Mesenteric fat pad (tissue), 1 donor: Measurements from ENCODE around the gene SATB2. TPM values are rescaled to one million over a fixed set of nuclear protein-coding genes. Genes with fewer than 3 reads are reported as not detected.

Experiments used
- DNase-seq: peaks from one replicate; pipeline ENCODE4 v3.0.0-alpha.2; 2020; ENCODE audit warnings: low spot score
- long read RNA-seq: library from polyadenylated mRNA; unstranded; transcript quantifications from one replicate; pipeline ENCODE4 v2.0.0, GENCODE V29; 2020
- total RNA-seq: library from RNA; stranded (reverse); fragmentation: NEBNext Ultra II Directional; extraction: Animal tissue kit (Norgen Biotek cat#: 25700); gene quantifications from one replicate; pipeline ENCODE4 v1.2.1, GENCODE V29; 2021
- donor health status: DM: yes; HTN: yes; CAD: no.

The SATB2 gene
- 8.3 TPM for total RNA-seq
- long read RNA-seq, partial matches to known transcripts = 0 of 1 reads
- long read RNA-seq, other reads (novel, unspliced or antisense) = 1 of 1 reads

GRCh38 chr2:199457147-199458008, at the start of gene SATB2:
SATB2 (minus strand) TSS chr2:199457939; CDS start chr2:199456037, 1,902 bp downstream.
- no peak for DNase-seq

- DNase-seq = no peak
These were observed 48.1 kb upstream of the SATB2 start for GRCh38 chr2:199505755-199506403.

DNA sequence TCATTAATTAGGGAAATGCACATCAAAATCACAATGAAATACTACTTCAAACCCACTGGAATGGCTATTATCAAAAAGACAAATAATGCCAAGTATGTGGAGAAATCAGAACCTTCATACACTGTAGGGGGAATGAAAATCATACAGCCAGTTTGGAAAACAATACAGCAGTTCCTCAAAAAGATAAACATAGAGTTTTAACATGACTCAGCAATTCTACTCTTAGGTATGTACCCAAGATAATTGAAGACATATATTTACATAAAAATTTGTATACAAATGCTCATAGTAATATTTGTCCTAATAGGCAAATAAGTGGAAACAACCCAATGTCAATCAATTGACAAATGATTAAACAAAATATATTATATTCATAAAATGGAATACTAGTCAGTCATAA, 45.4 kb upstream of the SATB2 start:
- no peak for DNase-seq

DNA sequence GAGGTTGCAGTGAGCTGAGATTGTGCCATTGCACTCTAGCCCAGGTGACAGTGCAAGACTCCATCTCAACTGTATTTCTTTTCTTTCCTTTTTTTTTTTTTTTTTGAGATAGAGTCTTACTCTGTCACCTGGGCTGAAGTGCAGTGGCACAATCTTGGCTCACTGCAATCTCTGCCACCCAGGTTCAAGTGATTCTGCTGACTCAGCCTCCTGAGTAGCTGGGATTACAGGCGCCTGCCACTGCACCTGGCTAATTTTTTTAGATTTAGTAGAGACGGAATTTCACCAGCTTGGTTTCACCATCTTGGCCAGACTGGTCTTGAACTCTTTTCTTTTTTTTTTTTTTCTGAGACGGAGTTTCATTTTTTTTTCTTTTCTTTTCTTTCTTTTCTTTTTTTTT, 41.3 kb upstream of the SATB2 start:
- DNase-seq = no peak

- DNase-seq = no peak
These were observed 37.4 kb upstream of the SATB2 start for GRCh38 chr2:199495147-199495546.

GRCh38 chr2:199490049-199490448, 32.3 kb upstream of the SATB2 start:
- DNase-seq = no peak

DNA sequence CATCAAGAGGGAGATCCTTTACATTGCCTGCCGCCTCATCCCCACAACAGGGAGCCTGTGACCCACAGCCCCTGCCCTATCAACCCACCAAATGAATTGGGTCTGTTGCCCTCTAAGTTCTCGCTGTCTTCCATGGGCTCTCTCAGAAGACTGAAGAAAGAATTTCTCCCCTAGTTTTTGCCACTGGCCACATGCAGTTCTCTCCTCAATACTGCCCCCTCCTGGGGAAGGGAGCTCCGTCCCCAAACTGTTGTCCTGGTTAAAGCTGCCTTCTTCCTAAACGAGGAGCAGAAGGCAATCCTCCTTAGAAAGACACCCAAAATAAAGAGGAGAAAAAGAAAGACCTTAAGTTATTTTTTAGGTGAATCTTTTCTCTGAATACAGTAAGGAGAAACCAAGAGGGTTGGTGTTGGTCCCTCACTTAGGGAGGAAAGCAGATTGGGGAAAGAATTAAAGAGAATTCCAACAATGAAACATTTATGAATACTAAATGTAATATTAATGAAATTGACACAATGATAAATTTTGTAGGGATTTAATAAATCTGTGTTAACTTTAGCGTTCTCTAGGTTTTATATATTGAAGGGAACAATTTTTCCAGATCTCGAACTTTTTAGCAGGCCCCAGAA, 31.1 kb upstream of the SATB2 start:
- DNase-seq = no peak

GRCh38 chr2:199485732-199486335, 28.1 kb upstream of the SATB2 start:
- DNase-seq = no peak

DNA sequence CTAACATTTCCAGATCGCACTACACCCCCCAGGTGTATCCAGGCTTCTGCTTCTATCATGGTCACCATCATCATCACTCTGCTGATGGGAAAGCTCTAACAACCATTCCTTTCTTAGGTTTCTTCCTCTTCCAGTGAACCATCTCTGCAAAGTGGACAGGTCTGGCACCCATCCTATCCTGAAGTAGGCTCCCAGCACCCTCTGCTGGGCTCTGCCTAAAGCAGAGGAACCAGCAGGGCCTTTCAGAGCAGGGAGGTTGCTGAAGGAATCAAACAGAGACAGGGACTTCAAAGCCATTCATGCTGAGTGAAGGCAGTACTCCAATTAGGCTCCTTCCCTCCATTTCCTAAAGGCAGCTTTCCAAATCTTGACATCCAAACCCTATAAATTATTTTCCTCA, 27.2 kb upstream of the SATB2 start:
- DNase-seq = no peak

- DNase-seq = no peak
These were observed 23.2 kb upstream of the SATB2 start for GRCh38 chr2:199480966-199481365.

GRCh38 chr2:199477277-199477834, 19.6 kb upstream of the SATB2 start:
- DNase-seq = no peak

- no peak for DNase-seq
These were observed 13.8 kb upstream of the SATB2 start for GRCh38 chr2:199471443-199472057.

DNA sequence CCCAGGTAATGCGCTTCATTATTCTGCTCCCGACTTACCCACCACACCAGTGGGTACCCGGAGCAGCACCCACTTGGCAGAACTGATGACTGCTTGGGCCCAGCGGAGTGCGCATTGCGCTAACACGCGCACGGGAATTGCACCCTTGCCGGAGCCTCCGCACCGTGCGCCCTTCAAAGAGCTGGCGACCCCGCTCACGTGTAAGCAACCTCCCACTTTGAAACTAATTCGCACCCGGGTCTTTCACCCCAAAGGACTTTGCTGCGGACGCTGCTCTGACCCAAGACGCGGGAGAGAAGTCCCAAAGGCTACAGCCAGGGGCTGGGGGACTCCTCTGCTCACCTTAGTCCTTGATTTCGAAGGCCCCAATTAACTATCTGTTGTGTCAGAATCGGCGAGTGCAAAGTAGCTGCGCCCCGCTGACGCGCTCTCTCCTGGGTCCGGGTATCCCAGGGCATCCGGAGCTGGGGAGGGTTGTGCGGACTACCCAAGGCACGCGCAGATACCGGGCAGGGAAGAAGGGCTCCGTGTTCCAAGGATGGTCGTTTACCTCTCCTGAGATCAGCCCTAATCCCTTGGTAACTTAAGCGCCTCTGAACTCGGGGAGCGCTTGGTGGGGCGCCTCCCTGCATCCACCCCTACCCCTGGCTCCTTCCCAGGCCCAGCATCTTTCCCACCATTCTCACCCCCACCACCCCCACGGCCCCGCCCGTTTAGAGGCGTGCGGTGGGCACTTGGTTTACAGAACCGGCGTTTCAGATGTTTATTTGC, 13.1 kb upstream of the SATB2 start:
- no peak for DNase-seq

- no peak for DNase-seq
These were observed 12.6 kb upstream of the SATB2 start for GRCh38 chr2:199470361-199470671.

- DNase-seq = no peak
These were observed 12.0 kb upstream of the SATB2 start for GRCh38 chr2:199469514-199470360.

GRCh38 chr2:199468561-199469513, 11.1 kb upstream of the SATB2 start:
- no peak for DNase-seq

DNA sequence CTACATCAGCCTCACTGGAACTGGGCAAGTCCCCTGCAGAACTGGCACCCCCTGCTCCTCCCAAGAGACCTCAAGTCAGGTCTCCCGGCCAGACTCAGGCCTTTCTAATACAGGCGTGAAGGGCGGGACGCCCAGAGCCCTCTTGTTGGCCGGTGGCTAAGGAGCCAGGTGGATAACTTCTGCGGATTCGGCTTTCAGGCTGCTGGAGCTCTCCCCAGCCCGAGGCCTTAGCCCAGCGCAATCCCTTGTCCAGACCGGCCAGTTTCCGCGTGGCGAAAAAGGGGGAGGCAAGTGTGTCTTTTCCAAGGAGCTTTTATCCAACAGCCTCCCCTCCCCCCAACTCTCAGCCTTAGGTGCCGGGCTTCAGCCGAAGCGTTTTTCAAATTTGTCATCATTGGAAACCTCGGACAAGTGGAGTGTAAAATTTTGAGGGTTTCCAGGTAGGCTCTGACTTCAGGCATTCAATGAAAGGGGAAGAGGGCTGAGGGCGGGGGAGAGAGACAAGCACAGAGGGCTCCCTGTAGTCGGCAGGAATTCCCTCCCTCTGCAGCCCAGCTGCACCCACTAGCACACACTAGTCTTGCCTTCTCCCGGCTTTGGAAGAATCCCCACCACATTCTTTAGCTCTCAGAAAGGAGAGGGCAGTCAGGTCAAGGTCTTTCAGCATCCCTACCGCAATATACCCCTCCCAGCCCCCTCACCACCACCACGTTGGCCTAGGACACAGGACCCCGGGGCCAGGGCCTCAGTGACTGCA, 9.5 kb upstream of the SATB2 start:
- no peak for DNase-seq
